SK-N-SH (cell line): Measurements from ENCODE around the gene MYO18B.

Experiments
- CTCF ChIP-seq: fragments of 200-600 bp; sonication (generic); IDR thresholded peaks from 2 replicates; pipeline ENCODE4 v1.6.1; 2017; ENCODE audit warnings: antibody characterized with exemption, mild to moderate bottlenecking, moderate library complexity
- FOXM1 ChIP-seq: IDR thresholded peaks from 2 replicates; pipeline ENCODE4 v1.4.0; 2012; ENCODE audit warnings: low read depth, mild to moderate bottlenecking
- POLR2AphosphoS5 ChIP-seq: IDR thresholded peaks from 2 replicates; pipeline ENCODE4 v1.6.1; 2012; ENCODE audit warnings: low read depth, low read length
- SMC3 ChIP-seq: IDR thresholded peaks from 2 replicates; pipeline ENCODE4 v1.6.1; 2012; ENCODE audit warnings: low read depth, low read length, improper control_type of control experiment
- USF2 ChIP-seq: fragments of 150-350 bp; IDR thresholded peaks from 2 replicates; pipeline ENCODE4 v1.6.1; 2017; ENCODE audit warnings: antibody characterized with exemption, low read length, low read depth, borderline replicate concordance

DNA sequence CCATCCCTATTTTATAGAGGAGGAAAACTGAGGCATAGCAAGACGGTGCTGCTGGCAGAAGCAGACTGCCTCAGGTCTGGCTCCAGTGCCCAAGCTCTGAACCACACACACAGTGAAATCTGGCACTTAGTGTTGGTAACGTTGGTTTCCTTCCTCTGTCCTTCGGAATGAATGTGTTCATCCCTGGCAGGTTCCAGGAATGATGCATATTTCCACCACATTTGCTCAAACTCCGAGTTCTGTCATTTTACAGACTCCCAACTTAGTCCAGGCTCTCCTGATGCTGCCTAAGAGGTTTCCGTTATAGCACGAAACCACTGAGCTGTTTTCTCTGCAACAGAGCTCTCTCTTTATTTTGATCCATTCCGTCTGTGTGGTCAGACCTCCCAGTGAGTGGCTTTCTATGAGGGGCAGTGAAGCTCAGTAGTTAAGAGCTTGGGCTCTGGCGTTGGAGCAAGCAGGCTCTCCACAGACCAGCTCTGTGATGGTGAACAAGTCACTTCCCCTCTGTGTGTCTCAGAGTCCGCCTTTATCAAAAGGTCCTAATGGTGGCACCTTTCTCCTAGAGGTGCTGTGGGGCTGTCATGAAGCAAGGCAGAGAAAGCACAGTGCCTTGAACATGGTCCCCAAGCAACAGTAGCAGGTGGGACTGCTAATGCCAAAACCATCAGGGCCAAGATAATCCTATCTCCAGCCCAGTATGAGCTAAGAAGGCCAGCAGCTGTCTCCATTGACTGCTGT lies 200.3 kb downstream of the MYO18B start:
- no peak for TF ChIP-seq SMC3
- TF ChIP-seq POLR2AphosphoS5, result no peak
- TF ChIP-seq CTCF, result no peak
- TF ChIP-seq USF2, result no peak
- no peak for TF ChIP-seq FOXM1
